PC-9 (cell line): ENCODE results near the gene ERC2. TPM values are rescaled to one million over a fixed set of nuclear protein-coding genes. Genes with fewer than 3 reads are reported as not detected.

Source experiments
- BruUV-seq: library from RNA; stranded (reverse); fragments of 400-500 nt; replicated peaks from 2 replicates; lab custom pipeline; 2021; lab: Mats Ljungman, UMichigan
- CTCF ChIA-PET: fragments of 300-600 bp; sonication (Branson Sonifier 250); formaldehyde crosslinking; loops from one replicate; lab custom pipeline; 2022; ENCODE audit warnings: antibody characterized with exemption; lab: Charles Lee
- POLR2A ChIA-PET: fragments of 300-600 bp; sonication (Branson Sonifier 250); formaldehyde crosslinking; loops from one replicate; lab custom pipeline; 2022; ENCODE audit warnings: antibody characterized with exemption; ENCODE audit not compliant: unreplicated experiment; lab: Charles Lee
- DNase-seq, 2 experiments: peaks; one replicate each; pipeline versions ENCODE4 v3.0.0 to v3.0.0-alpha.2; 2015 to 2022; ENCODE audit warnings: mixed read lengths in 1 of 2
- H2AFZ ChIP-seq: fragments of 200-600 bp; sonication (generic); 2 replicates; pipeline ENCODE4 v1.8.1; 2017; ENCODE audit warnings: antibody characterized with exemption
- H3F3A ChIP-seq: fragments of 200-600 bp; sonication (generic); 2 replicates; pipeline ENCODE4 v1.8.1; 2017; ENCODE audit warnings: antibody characterized with exemption, mild to moderate bottlenecking, low read depth; ENCODE audit not compliant: insufficient read depth
- H3K27ac ChIP-seq: fragments of 200-600 bp; sonication (generic); 2 replicates; pipeline ENCODE4 v1.6.1; 2016; ENCODE audit warnings: mixed run types
- H3K27me3 ChIP-seq: fragments of 200-600 bp; sonication (generic); 2 replicates; pipeline ENCODE4 v1.6.1; 2016; ENCODE audit warnings: low read depth, mixed run types; ENCODE audit not compliant: insufficient read depth
- H3K36me3 ChIP-seq: fragments of 200-600 bp; sonication (generic); 2 replicates; pipeline ENCODE4 v1.6.1; 2016; ENCODE audit warnings: low read depth, mixed run types
- H3K4me1 ChIP-seq: fragments of 200-600 bp; sonication (generic); replicated peaks from 2 replicates; pipeline ENCODE4 v1.6.1; 2016; ENCODE audit warnings: mixed run types; ENCODE audit not compliant: insufficient read depth
- H3K4me2 ChIP-seq: fragments of 200-600 bp; sonication (generic); 2 replicates; pipeline ENCODE4 v1.6.1; 2017; ENCODE audit warnings: mixed run types
- H3K4me3 ChIP-seq: fragments of 200-600 bp; sonication (generic); 2 replicates; pipeline ENCODE4 v1.6.1; 2016; ENCODE audit warnings: mixed run types
- H3K79me2 ChIP-seq: fragments of 200-600 bp; sonication (generic); 2 replicates; pipeline ENCODE4 v1.6.1; 2017; ENCODE audit warnings: low read depth, mixed run types
- H3K9me2 ChIP-seq: fragments of 200-600 bp; sonication (generic); 2 replicates; pipeline ENCODE4 v1.8.1; 2017; ENCODE audit warnings: mild to moderate bottlenecking; ENCODE audit not compliant: insufficient read depth
- H3K9me3 ChIP-seq: fragments of 200-600 bp; sonication (generic); 2 replicates; pipeline ENCODE4 v1.8.1; 2016; ENCODE audit warnings: low read depth; ENCODE audit not compliant: insufficient read depth
- H4K20me1 ChIP-seq: fragments of 200-600 bp; sonication (generic); 2 replicates; pipeline ENCODE4 v1.8.1; 2017; ENCODE audit not compliant: insufficient read depth
- CTCF ChIP-seq: fragments of 200-600 bp; sonication (generic); conservative IDR thresholded peaks from 2 replicates; pipeline ENCODE4 v1.6.1; 2017; ENCODE audit warnings: mixed run types, antibody characterized with exemption, mild to moderate bottlenecking, moderate library complexity
- EZH2 ChIP-seq: fragments of 200-600 bp; sonication (generic); IDR thresholded peaks from 2 replicates; pipeline ENCODE4 v1.8.0; 2017; ENCODE audit warnings: antibody characterized with exemption, low read depth
- intact Hi-C: fragments of 100-400 bp; cut with micrococcal nuclease; formaldehyde crosslinking; loops from one replicate; pipeline ENCODE4 v1.10.0; 2022; ENCODE audit not compliant: unreplicated experiment
- total RNA-seq: library from RNA; stranded (reverse); gene quantifications from 2 replicates; pipeline ENCODE4 v1.2.3, GENCODE V29; 2021

The ERC2 gene
- total RNA-seq, 1 experiment from 2014 or later, result 1.4 TPM

- H3K27me3 ChIP-seq, result no peaks in the 10 kb centered on the region
- POLR2A ChIA-PET, result no interaction called here
- H3K36me3 ChIP-seq, result no peaks in the 10 kb centered on the region
- H3K4me3 ChIP-seq, result no peak overlapping the region
- TF ChIP-seq EZH2 (no peak), CTCF (no peak)
- H3K4me2 ChIP-seq, result no peak overlapping the region
- H4K20me1 ChIP-seq, result no peaks in the 10 kb centered on the region
- DNase-seq, result no peak
- intact Hi-C loops, result no loop called here
- H3K9me2 ChIP-seq, result no peaks in the 10 kb centered on the region
- CTCF ChIA-PET, result no interaction called here
- no peaks in the 10 kb centered on the region for H3F3A ChIP-seq
- H3K27ac ChIP-seq, result no peak overlapping the region
- BruUV-seq, result no TSS peak
- H3K4me1 ChIP-seq, result no peaks in the 10 kb centered on the region
- no peaks in the 10 kb centered on the region for H3K79me2 ChIP-seq
- no peak overlapping the region for H2AFZ ChIP-seq
- H3K9me3 ChIP-seq, result no peaks in the 10 kb centered on the region
Measured at GRCh38 chr3:55912880-55913279, 555.4 kb downstream of the ERC2 start.

GRCh38 chr3:55911266-55911665, 557.0 kb downstream of the ERC2 start:
- no peaks in the 10 kb centered on the region for H3K4me1 ChIP-seq
- H3K9me3 ChIP-seq, result no peaks in the 10 kb centered on the region
- H2AFZ ChIP-seq, result no peak overlapping the region
- H3K4me2 ChIP-seq, result no peak overlapping the region
- intact Hi-C loops, result no loop called here
- ChIA-PET CTCF (no interaction called here), POLR2A (no interaction called here)
- no peaks in the 10 kb centered on the region for H4K20me1 ChIP-seq
- DNase-seq, result no peak
- H3K27me3 ChIP-seq, result no peaks in the 10 kb centered on the region
- H3K9me2 ChIP-seq, result no peaks in the 10 kb centered on the region
- H3K4me3 ChIP-seq, result no peak overlapping the region
- no peaks in the 10 kb centered on the region for H3K36me3 ChIP-seq
- no peak for TF ChIP-seq CTCF
- no peak for TF ChIP-seq EZH2
- BruUV-seq, result no TSS peak
- no peaks in the 10 kb centered on the region for H3F3A ChIP-seq
- no peak overlapping the region for H3K27ac ChIP-seq
- H3K79me2 ChIP-seq, result no peaks in the 10 kb centered on the region

GRCh38 chr3:55910543-55910942, 557.7 kb downstream of the ERC2 start:
- H3K4me2 ChIP-seq, result no peak overlapping the region
- no peak for DNase-seq
- BruUV-seq, result no TSS peak
- intact Hi-C loops, result no loop called here
- POLR2A ChIA-PET, result no interaction called here
- CTCF ChIA-PET, result no interaction called here
- no peaks in the 10 kb centered on the region for H3K79me2 ChIP-seq
- H2AFZ ChIP-seq, result no peak overlapping the region
- H4K20me1 ChIP-seq, result no peaks in the 10 kb centered on the region
- no peak for TF ChIP-seq CTCF
- no peaks in the 10 kb centered on the region for H3K4me1 ChIP-seq
- H3K27ac ChIP-seq, result no peak overlapping the region
- no peaks in the 10 kb centered on the region for H3K9me3 ChIP-seq
- no peak overlapping the region for H3K4me3 ChIP-seq
- no peaks in the 10 kb centered on the region for H3K36me3 ChIP-seq
- H3K27me3 ChIP-seq, result no peaks in the 10 kb centered on the region
- H3F3A ChIP-seq, result no peaks in the 10 kb centered on the region
- H3K9me2 ChIP-seq, result no peaks in the 10 kb centered on the region
